Smooth muscle cell (in vitro differentiated cells): Measurements from ENCODE around the gene MPPED2. TPM values are rescaled to one million over a fixed set of nuclear protein-coding genes. Genes with fewer than 3 reads are reported as not detected.

ENCODE experiments used
- DNase-seq: peaks from one replicate; lab custom pipeline; 2025; ENCODE audit not compliant: unreplicated experiment; lab: John Stamatoyannopoulos, UW
- H2AFZ ChIP-seq: fragments of 200-600 bp; sonication (generic); 2 replicates; pipeline ENCODE4 v1.6.0; 2016; ENCODE audit warnings: antibody characterized with exemption, low read depth, mild to moderate bottlenecking
- H3F3A ChIP-seq: fragments of 200-600 bp; sonication (generic); 2 replicates; pipeline ENCODE4 v1.6.0; 2017; ENCODE audit warnings: antibody characterized with exemption, low read depth
- H3K27ac ChIP-seq: fragments of 200-600 bp; sonication (generic); 2 replicates; pipeline ENCODE4 v1.5.1; 2016; ENCODE audit warnings: low read depth, mild to moderate bottlenecking
- H3K27me3 ChIP-seq: fragments of 200-600 bp; sonication (generic); 2 replicates; pipeline ENCODE4 v1.6.1; 2016; ENCODE audit warnings: low read depth, mild to moderate bottlenecking
- H3K36me3 ChIP-seq: fragments of 200-600 bp; sonication (generic); 2 replicates; pipeline ENCODE4 v1.5.1; 2016; ENCODE audit warnings: low read depth
- H3K4me1 ChIP-seq: fragments of 200-600 bp; sonication (generic); 2 replicates; pipeline ENCODE4 v1.5.1; 2016; ENCODE audit warnings: low read depth
- H3K4me2 ChIP-seq: fragments of 200-600 bp; sonication (generic); 2 replicates; pipeline ENCODE4 v1.6.0; 2016; ENCODE audit warnings: mild to moderate bottlenecking
- H3K4me3 ChIP-seq: fragments of 200-600 bp; sonication (generic); 2 replicates; pipeline ENCODE4 v1.5.1; 2016; ENCODE audit warnings: mild to moderate bottlenecking
- H3K79me2 ChIP-seq: fragments of 200-600 bp; sonication (generic); 2 replicates; pipeline ENCODE4 v1.6.0; 2016; ENCODE audit warnings: low read depth, mild to moderate bottlenecking
- H3K9ac ChIP-seq: fragments of 200-600 bp; sonication (generic); 2 replicates; pipeline ENCODE4 v1.6.0; 2016; ENCODE audit warnings: low read depth
- H3K9me3 ChIP-seq: fragments of 200-600 bp; sonication (generic); replicated peaks from 2 replicates; pipeline ENCODE4 v1.5.1; 2016; ENCODE audit warnings: low read depth
- H4K20me1 ChIP-seq: fragments of 200-600 bp; sonication (generic); 2 replicates; pipeline ENCODE4 v1.6.0; 2016; ENCODE audit warnings: low read depth
- CTCF ChIP-seq: fragments of 200-600 bp; sonication (generic); IDR thresholded peaks from 2 replicates; pipeline ENCODE4 v1.5.1; 2017; ENCODE audit warnings: borderline replicate concordance, mild to moderate bottlenecking, antibody characterized with exemption; ENCODE audit not compliant: insufficient read depth, poor library complexity, severe bottlenecking
- WGBS: methylation state at CpG from one replicate; pipeline ENCODE4 v1.1.7; 2016; ENCODE audit warnings: low lambda C conversion rate; 5-methylcytosine and 5-hydroxymethylcytosine counted together
- polyA plus RNA-seq: library from polyadenylated mRNA; unstranded; fragments of >200 nt; fragmentation: Nextera tagmentation; extraction: Ambion mirVana; gene quantifications from 2 replicates; pipeline ENCODE4 v1.2.1, GENCODE V29; 2016
- total RNA-seq: library from RNA; depleted of rRNA; stranded (reverse); fragments of >200 nt; gene quantifications from 2 replicates; pipeline ENCODE4 v1.2.3, GENCODE V29; 2014

Gene MPPED2
- total and polyA plus RNA-seq, 2 experiments from 2014 or later: 0.82 to 1.4 TPM

DNA sequence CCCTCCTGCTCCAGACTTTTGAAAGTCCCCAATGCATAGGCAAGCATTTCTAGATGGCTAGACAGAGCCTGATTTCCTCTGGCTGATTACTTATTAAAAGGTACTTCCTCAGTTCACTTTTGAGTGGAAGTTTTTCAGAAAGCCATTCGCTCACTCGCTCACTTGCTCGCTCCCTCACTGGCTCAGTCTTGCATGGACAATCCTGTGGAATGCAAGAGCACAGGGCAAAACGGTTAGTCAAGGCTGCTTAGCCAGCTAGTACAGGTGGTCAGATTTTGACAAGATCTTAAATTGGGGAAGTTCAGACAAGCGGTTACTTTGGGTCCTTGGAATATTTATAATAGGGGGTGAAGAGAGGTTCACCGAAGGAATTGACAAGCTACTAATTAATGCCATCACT, 162.3 kb downstream of the MPPED2 start:
- no peaks in the 10 kb centered on the region for H3F3A ChIP-seq
- no peaks in the 10 kb centered on the region for H4K20me1 ChIP-seq
- H3K4me3 ChIP-seq: no peak overlapping the region
- WGBS: 79% methylated on average over 6 of the region's 6 CpGs
- H3K9ac ChIP-seq: no peak overlapping the region
- TF ChIP-seq CTCF: no peak
- no peaks in the 10 kb centered on the region for H3K9me3 ChIP-seq
- H3K36me3 ChIP-seq: no peaks in the 10 kb centered on the region
- DNase-seq: no peak
- peaks cover 21% of the 10 kb centered on the region for H3K4me1 ChIP-seq
- H3K79me2 ChIP-seq: no peaks in the 10 kb centered on the region
- H3K4me2 ChIP-seq: no peak overlapping the region
- H3K27me3 ChIP-seq: no peaks in the 10 kb centered on the region
- H2AFZ ChIP-seq: no peak overlapping the region
- no peak overlapping the region for H3K27ac ChIP-seq

- no peak overlapping the region for H2AFZ ChIP-seq
- WGBS: 79% methylated on average over 5 of the region's 5 CpGs
- no peak overlapping the region for H3K27ac ChIP-seq
Measured at GRCh38 chr11:30423279-30423648, 162.9 kb downstream of the MPPED2 start.

GRCh38 chr11:30422447-30423278, 163.5 kb downstream of the MPPED2 start:
- no peak for TF ChIP-seq CTCF
- no peak overlapping the region for H3K9ac ChIP-seq
- H4K20me1 ChIP-seq: no peaks in the 10 kb centered on the region
- 70% methylated on average over 5 of the region's 5 CpGs for WGBS
- H3K79me2 ChIP-seq: no peaks in the 10 kb centered on the region
- no peaks in the 10 kb centered on the region for H3K9me3 ChIP-seq
- H3K4me2 ChIP-seq: no peak overlapping the region
- H3K27me3 ChIP-seq: no peaks in the 10 kb centered on the region
- no peaks in the 10 kb centered on the region for H3F3A ChIP-seq
- no peak overlapping the region for H2AFZ ChIP-seq
- H3K27ac ChIP-seq: no peak overlapping the region
- peaks cover 21% of the 10 kb centered on the region for H3K4me1 ChIP-seq
- H3K4me3 ChIP-seq: no peak overlapping the region
- DNase-seq: no peak
- H3K36me3 ChIP-seq: no peaks in the 10 kb centered on the region

More at GRCh38 chr11:30423279-30423648, 162.9 kb downstream of the MPPED2 start:
- Histone ChIP-seq H4K20me1 (no peaks in the 10 kb centered on the region), H3K4me2 (no peak overlapping the region), H3K4me3 (no peak overlapping the region), H3K36me3 (no peaks in the 10 kb centered on the region), H3K9ac (no peak overlapping the region), H3K4me1 (peaks cover 21% of the 10 kb centered on the region), H3F3A (no peaks in the 10 kb centered on the region), H3K79me2 (no peaks in the 10 kb centered on the region), H3K9me3 (no peaks in the 10 kb centered on the region), H3K27me3 (no peaks in the 10 kb centered on the region)
- TF ChIP-seq CTCF: no peak
- no peak for DNase-seq
